GM12878 (cell line): ENCODE measurements around the gene TMED7. TPM values are rescaled to one million over a fixed set of nuclear protein-coding genes. Genes with fewer than 3 reads are reported as not detected.

ENCODE experiments used
- ATAC-seq: fragments of 200-7000 bp; cut with Tn5 transposase; 3 replicates; pipeline ENCODE4 v1.9.1; 2020; ENCODE audit warnings: mild to moderate bottlenecking, moderate library complexity
- BruUV-seq: library from RNA; stranded (reverse); fragments of 400-500 nt; replicated peaks from 2 replicates; lab custom pipeline; 2021; lab: Mats Ljungman, UMichigan
- CTCF ChIA-PET: fragments of 300-600 bp; sonication (Branson Sonifier 250); formaldehyde crosslinking; extraction: SDS; loops from one replicate; lab custom pipeline; 2021; ENCODE audit warnings: inconsistent platforms; lab: Yijun Ruan, JAX
- POLR2A ChIA-PET: fragments of 350-600 bp; formaldehyde crosslinking; extraction: SDS; loops from one replicate; lab custom pipeline; 2021; ENCODE audit warnings: inconsistent platforms; lab: Charles Lee
- RAD21 ChIA-PET: fragments of 300-600 bp; sonication (Branson Sonifier 250); formaldehyde crosslinking; loops from one replicate; lab custom pipeline; 2023; ENCODE audit warnings: antibody characterized with exemption; ENCODE audit not compliant: unreplicated experiment; lab: Charles Lee
- SMC1A ChIA-PET: fragments of 300-600 bp; sonication (Branson Sonifier 250); formaldehyde crosslinking; loops from one replicate; lab custom pipeline; 2023; ENCODE audit not compliant: unreplicated experiment, uncharacterized antibody; lab: Charles Lee
- DNase-seq: peaks from one replicate; pipeline ENCODE4 v3.0.0-alpha.2; 2011; ENCODE audit warnings: low read depth, low spot score
- FAIRE-seq: peaks from 3 replicates; lab custom pipeline; 2011; peaks lifted over from hg19 to GRCh38; lab: Jason Lieb, UNC
- H2AFZ ChIP-seq: 2 replicates; pipeline ENCODE4 v1.6.0; 2011; ENCODE audit warnings: low read depth, low read length, control low read depth; ENCODE audit not compliant: control insufficient read depth
- H3K27ac ChIP-seq: 2 replicates; pipeline ENCODE4 v1.5.1; 2011; ENCODE audit warnings: control low read depth; ENCODE audit not compliant: control insufficient read depth, insufficient read depth
- H3K27me3 ChIP-seq, 2 experiments: replicated peaks in 1 of 2; 2 replicates each; pipeline versions ENCODE4 v1.6.0 to v1.6.1; 2011; ENCODE audit warnings: low read length in 1 of 2; ENCODE audit not compliant: control insufficient read depth in 2 of 2, insufficient read depth in 2 of 2
- H3K36me3 ChIP-seq, 2 experiments: 2 replicates each; pipeline ENCODE4 v1.5.1; 2011; ENCODE audit warnings: low read length in 1 of 2; ENCODE audit not compliant: control insufficient read depth in 2 of 2, insufficient read depth in 2 of 2
- H3K4me1 ChIP-seq: 2 replicates; pipeline ENCODE4 v1.6.1; 2011; ENCODE audit warnings: mild to moderate bottlenecking, low read length, moderate library complexity, mixed read lengths; ENCODE audit not compliant: control insufficient read depth, insufficient read depth
- H3K4me2 ChIP-seq: 2 replicates; pipeline ENCODE4 v1.6.0; 2011; ENCODE audit warnings: control low read depth; ENCODE audit not compliant: control insufficient read depth, insufficient read depth
- H3K4me3 ChIP-seq: fragments of 200-600 bp; sonication (generic); 2 replicates; pipeline ENCODE4 v1.5.1; 2016
- H3K79me2 ChIP-seq: 2 replicates; pipeline ENCODE4 v1.6.0; 2011; ENCODE audit warnings: low read length; ENCODE audit not compliant: control insufficient read depth, insufficient read depth
- H3K9ac ChIP-seq: 2 replicates; pipeline ENCODE4 v1.8.0; 2011; ENCODE audit warnings: low read length, control low read depth, mixed read lengths; ENCODE audit not compliant: control insufficient read depth, insufficient read depth
- H3K9me3 ChIP-seq: replicated peaks from 3 replicates; pipeline ENCODE4 v1.5.1; 2011; ENCODE audit warnings: mild to moderate bottlenecking, low read length; ENCODE audit not compliant: control insufficient read depth, insufficient read depth
- H4K20me1 ChIP-seq: 2 replicates; pipeline ENCODE4 v1.6.0; 2011; ENCODE audit not compliant: control insufficient read depth, insufficient read depth
- EED ChIP-seq: sonication (generic); IDR thresholded peaks from 2 replicates; pipeline ENCODE4 v1.6.1; 2016; ENCODE audit warnings: antibody characterized with exemption, low read depth
- PRDM15 ChIP-seq: fragments of 450-650 bp; formaldehyde crosslinking; IDR thresholded peaks from 2 replicates; pipeline ENCODE4 v1.4.0; 2020; ENCODE audit warnings: mild to moderate bottlenecking, moderate library complexity
- RBBP5 ChIP-seq: fragments of 200-600 bp; sonication (generic); conservative IDR thresholded peaks from 2 replicates; pipeline ENCODE4 v1.6.1; 2016
- TCF7 ChIP-seq: IDR thresholded peaks from 2 replicates; pipeline ENCODE4 v1.6.1; 2014; ENCODE audit warnings: antibody characterized with exemption, borderline replicate concordance
- WGBS: methylation state at CpG from one replicate; pipeline ENCODE4 v1.1.6; 2016; ENCODE audit warnings: low lambda C conversion rate; ENCODE audit not compliant: insufficient replicate concordance, insufficient coverage; ENCODE audit errors: missing lambda C conversion rate; 5-methylcytosine and 5-hydroxymethylcytosine counted together
- in situ Hi-C: fragments of 300-500 bp; cut with MboI; formaldehyde crosslinking; loops from 9 replicates; pipeline ENCODE4 v1.14.3; 2018; ENCODE audit warnings: mixed read lengths
- intact Hi-C: fragments of 100-400 bp; cut with micrococcal nuclease; formaldehyde crosslinking; loops from one replicate; pipeline ENCODE4 v1.14.2; 2022; ENCODE audit not compliant: unreplicated experiment
- polyA plus RNA-seq, 11 experiments: library from polyadenylated mRNA; depleted of rRNA in 4 of 11; unstranded in 6 of 11; stranded (reverse) in 5 of 11; fragments of >200 nt; fragmentation: Nextera tagmentation in 4 of 11; fragmentation: Illumina TruSeq in 1 of 11; extraction: Ambion mirVana in 4 of 11; extraction: Trizol in 1 of 11; gene quantifications; 1 replicate in 1 of 11; 2 replicates in 10 of 11; pipeline versions ENCODE4 v1.2.1 to v1.2.3, GENCODE V29; 2011 to 2016; ENCODE audit warnings: inconsistent platforms in 2 of 11, missing spikeins in 2 of 11, low read depth in 1 of 11
- total RNA-seq, 4 experiments: library from RNA; depleted of rRNA in 3 of 4; stranded (reverse); fragments of >200 nt in 3 of 4; fragmentation: Illumina TruSeq in 1 of 4; extraction: Trizol in 1 of 4; gene quantifications; 2 replicates each; pipeline versions ENCODE4 v1.2.1 to v1.2.3, GENCODE V29; 2013 to 2021
- TF ChIP-seq, protein P1 (sequence below): fragments of 450-650 bp; IDR thresholded peaks from 2 replicates; pipeline ENCODE4 v1.6.1; 2016; ENCODE audit warnings: mild to moderate bottlenecking

TMED7 gene
- total and polyA plus RNA-seq, 10 of the 15 experiments (the other 5 are each of a cell fraction or from before 2014, with no cell fraction given), result 8.0 to 37.3 (median 25.2) TPM

- 62% methylated on average over 1 of the region's 1 CpG for WGBS
Measured at GRCh38 chr5:115639377-115639776, 13.5 kb upstream of the TMED7 start.

More at GRCh38 chr5:115639377-115639776, 13.5 kb upstream of the TMED7 start:
- H3K27me3 ChIP-seq, result peaks cover 0 to 11% of the 10 kb centered on the region in 2 experiments; a peak in 1 of 4 replicates
- ChIA-PET SMC1A (no interaction called here), CTCF (interaction anchor here (1.0 to 1.3 kb wide), 2 partner anchors 191 to 195 kb away, joined by 3 read pairs; no protein-coding TSS in a partner anchor), RAD21 (no interaction called here), POLR2A (no interaction called here)
- intact Hi-C loops (no loop called here), in situ Hi-C loops (no loop called here)
- H3K36me3 ChIP-seq, result no peaks in the 10 kb centered on the region
- ATAC-seq (peak; percentile 18), DNase-seq (no peak), FAIRE-seq (no peak)
- no peak overlapping the region for H3K4me2 ChIP-seq
- H3K9me3 ChIP-seq, result no peaks in the 10 kb centered on the region
- H2AFZ ChIP-seq, result no peak overlapping the region
- H3K4me1 ChIP-seq, result peaks cover 13% of the 10 kb centered on the region
- H4K20me1 ChIP-seq, result no peaks in the 10 kb centered on the region; the same call in 1 of the 2 replicates
- no TSS peak for BruUV-seq
- H3K4me3 ChIP-seq, result no peak overlapping the region
- no peak overlapping the region for H3K27ac ChIP-seq
- H3K9ac ChIP-seq, result no peak overlapping the region
- TF ChIP-seq EED (no peak), PRDM15 (no peak), RBBP5 (no peak), TCF7 (no peak)
- TF ChIP-seq, protein P1, sequence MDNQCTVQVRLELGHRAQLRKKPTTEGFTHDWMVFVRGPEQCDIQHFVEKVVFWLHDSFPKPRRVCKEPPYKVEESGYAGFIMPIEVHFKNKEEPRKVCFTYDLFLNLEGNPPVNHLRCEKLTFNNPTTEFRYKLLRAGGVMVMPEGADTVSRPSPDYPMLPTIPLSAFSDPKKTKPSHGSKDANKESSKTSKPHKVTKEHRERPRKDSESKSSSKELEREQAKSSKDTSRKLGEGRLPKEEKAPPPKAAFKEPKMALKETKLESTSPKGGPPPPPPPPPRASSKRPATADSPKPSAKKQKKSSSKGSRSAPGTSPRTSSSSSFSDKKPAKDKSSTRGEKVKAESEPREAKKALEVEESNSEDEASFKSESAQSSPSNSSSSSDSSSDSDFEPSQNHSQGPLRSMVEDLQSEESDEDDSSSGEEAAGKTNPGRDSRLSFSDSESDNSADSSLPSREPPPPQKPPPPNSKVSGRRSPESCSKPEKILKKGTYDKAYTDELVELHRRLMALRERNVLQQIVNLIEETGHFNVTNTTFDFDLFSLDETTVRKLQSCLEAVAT, result no peak
- no peaks in the 10 kb centered on the region for H3K79me2 ChIP-seq
